Nucleus accumbens (tissue), 56 donors: Measurements from ENCODE around the gene PLEKHA8.

Experiments
- DNase-seq, 56 donors: peaks; one replicate each; lab custom pipeline; 2025; lab: John Stamatoyannopoulos, UW

PLEKHA8 gene

DNA sequence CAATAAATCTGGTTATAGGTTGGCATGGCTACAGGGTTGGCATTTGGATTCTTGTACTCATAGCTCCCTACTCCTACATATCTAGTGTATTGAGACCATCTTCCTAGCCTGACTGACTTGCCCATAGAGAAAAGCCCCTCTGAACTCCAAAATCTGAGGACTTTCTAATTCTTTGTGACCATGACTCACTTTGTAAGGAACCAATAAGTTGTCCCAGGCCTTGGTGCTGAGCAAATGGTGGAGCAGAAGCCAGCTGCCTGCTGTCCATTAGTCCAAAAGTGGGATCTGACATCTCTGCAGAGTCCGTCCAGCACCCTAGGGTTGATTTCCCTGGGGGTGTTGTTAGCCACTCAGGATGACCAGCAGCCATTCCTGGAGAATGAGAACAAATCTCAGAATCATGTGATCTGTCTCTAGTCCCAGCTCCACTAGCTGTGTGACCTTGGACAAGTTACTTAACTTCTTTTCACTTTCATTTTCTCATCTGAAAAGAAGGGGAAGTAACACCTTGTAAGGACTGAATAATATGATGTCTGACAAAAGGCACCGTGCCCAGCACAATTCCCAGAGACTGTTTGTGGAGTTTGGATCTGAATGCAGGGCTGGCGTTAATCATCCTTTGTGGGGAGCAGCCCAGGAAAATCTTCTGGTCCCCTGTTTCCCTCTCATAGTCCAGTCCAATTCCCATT lies 150.7 kb downstream of the PLEKHA8 start:
- no peak for DNase-seq
